GM18867 (cell line): ENCODE data around the gene PTPN14.
A peak's percentile ranks its signal among the peaks of the same experiment; 100 is the strongest.
"Not testable (repeated sequence)": the region's sequence is repeated elsewhere in the genome, so short reads cannot be mapped to it uniquely, and the experiment has no call there.

Source experiments
- ATAC-seq: cut with Tn5 transposase; IDR thresholded peaks from one replicate; pipeline ENCODE4 v1.9.1; 2021; ENCODE audit warnings: mild to moderate bottlenecking, moderate library complexity; ENCODE audit not compliant: unreplicated experiment

The PTPN14 gene

DNA sequence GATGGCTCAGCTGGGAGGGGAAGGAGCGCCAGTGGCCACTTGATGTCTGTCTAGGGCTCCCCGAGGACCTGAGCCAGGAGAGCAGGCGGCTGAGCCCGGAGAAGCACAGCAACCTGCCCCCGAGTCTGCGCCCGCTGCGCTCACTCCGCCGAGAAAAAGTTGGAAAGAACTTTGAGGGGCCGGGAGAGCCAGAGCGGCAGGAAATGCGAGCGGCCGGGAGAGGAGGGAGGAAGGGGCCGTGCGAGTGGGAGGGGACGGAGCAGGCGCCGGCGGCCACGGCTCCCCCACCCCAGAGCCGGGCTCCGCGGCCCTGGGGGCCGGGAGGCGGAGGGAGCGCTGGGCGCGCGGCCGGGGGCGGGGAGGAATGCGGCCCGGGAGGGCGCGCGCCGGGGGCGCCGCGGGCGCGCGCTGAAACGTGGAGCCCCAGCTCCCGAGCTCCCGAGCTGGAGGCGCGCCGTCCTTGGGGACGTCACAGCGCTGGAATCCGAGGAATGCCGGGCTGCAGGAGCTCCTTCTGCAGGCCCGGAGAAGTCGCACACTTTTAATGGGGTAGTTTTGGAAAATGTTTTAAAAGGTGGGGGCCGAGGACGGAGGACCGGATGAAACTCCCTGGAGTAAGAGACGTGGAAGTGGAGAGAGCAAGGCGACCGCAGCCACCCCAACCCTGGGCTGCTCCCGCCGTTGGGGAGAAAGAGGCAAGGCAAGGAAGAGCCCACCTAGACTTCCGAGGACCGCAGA lies at the start of gene PTPN14:
Gene PTPN14 (minus strand): TSS at position 167 of the 738 bp plus-strand sequence. CDS start 86,799 bp downstream, outside the sequence.
- ATAC-seq = no peak

DNA sequence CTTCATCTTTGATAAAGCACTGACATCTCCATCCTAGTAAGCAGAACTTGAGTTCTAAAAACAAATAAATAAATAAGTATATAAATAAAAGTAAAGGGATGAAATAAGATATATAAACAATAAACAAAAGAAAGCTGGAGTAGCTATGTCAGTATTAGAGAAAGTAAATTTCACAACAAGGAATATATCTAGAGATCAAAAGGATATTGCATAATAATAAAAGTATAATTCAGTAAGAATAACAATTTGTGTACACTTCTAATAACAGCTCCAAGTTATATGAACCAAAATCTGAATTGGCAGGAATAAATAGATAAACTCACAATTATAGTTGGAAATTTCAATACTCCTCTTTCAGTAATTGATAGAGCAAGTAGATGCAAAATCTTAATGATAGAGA lies 41.8 kb upstream of the PTPN14 start:
- ATAC-seq = no peak

DNA sequence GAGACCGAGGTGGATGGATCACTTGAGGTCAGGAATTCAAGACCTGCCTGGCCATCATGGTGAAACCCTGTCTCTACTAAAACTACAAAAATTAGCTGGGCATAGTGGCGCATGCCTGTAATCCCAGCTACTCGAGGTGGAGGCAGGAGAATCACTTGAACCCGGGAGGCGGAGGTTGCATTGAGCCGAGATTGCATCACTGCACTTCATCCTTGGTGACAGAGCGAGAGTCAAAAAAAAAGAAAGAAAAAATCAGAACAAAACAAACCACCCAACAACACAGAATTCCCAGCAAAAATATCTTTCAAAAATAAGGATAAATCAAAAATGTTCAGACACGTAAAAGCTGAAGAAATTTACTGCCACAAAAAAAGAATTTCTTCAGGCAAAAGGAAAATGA lies 40.5 kb upstream of the PTPN14 start:
- not testable (repeated sequence) for ATAC-seq

DNA sequence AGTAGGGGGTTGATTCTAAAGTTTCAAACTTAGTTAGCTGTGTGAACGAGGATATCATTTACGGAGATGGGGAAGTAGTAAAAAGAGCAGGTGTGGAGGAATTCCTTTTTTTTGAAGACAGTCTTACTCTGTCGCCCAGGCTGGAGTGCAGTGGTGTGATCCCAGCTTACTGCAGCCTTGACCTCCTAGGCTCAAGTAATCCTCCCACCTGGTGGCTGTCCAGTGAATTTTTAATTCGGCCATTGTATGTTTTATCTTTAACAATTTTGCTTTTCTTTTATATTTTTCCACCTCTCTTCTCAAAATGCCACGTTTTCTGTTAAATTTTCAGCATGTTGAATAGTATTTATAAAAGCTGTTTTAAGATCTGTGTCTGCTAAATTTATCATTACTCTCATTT lies 39.3 kb upstream of the PTPN14 start:
- ATAC-seq = no peak

DNA sequence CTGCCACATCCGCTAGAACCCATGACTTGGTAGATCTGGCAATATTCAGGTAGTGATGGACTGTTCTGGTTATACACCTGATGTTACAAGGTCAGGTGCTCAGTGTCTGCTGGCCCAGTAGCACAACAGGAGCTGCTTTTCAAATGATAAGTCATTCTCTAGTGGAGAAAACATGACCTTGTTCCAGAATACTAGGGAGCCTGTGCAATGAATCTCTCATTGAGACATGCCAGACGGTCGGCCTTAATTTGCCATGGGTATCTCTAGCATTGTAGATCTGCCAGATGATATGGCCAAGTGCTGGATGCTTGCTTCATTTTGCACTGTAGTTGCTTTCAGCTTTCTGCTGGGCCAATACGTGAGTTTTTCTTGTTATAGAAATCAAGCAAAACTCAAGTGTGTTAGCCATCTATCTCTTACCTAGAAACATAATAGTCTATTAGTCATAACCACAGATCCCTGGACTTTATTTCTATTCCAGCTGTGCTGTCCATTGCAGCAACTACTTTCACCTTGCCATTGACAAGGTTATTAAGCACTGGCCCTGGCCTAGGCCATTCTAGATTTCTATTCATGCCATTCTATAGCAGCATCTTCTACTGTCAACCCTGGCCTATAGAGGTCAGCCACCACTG lies 37.7 kb upstream of the PTPN14 start:
- no peak for ATAC-seq

DNA sequence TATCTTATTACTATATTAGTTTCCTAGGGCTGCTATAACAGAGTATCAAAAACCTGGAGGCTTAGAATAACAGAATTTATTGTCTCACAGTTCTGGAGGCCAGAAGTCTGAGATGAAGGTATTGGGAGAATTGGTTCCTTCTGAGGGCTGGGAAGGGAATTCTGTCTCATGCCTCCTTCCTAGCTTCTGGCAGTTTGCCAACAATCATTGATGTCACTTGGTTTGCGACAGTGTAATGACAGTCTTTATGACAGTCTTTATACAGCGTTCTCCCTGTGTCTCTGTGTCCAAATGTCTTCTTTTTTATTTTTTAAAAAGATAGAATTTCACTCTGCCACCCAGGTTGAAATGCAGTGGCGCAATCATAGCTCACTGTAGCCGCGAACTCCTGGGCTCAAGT lies 35.8 kb upstream of the PTPN14 start:
- no peak for ATAC-seq

DNA sequence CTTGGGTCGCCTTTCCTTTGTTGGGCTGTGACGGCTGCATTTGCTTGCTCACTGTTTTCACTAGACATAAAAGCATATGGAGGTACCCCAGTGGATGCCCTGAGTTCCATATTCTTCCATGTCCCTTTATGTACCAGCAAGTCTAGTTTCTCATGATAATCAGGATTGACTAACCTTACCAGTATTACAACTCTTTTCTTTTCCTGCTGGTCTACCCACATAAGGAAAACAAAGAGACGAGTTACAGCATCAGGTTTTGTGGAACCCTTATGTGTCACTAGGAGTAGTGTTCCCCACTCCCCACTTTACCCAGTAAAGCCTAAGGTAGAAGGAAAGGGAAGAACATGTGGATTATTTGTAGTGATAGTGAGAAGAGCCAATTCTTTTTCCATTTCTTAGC lies 35.2 kb upstream of the PTPN14 start:
- ATAC-seq = no peak

DNA sequence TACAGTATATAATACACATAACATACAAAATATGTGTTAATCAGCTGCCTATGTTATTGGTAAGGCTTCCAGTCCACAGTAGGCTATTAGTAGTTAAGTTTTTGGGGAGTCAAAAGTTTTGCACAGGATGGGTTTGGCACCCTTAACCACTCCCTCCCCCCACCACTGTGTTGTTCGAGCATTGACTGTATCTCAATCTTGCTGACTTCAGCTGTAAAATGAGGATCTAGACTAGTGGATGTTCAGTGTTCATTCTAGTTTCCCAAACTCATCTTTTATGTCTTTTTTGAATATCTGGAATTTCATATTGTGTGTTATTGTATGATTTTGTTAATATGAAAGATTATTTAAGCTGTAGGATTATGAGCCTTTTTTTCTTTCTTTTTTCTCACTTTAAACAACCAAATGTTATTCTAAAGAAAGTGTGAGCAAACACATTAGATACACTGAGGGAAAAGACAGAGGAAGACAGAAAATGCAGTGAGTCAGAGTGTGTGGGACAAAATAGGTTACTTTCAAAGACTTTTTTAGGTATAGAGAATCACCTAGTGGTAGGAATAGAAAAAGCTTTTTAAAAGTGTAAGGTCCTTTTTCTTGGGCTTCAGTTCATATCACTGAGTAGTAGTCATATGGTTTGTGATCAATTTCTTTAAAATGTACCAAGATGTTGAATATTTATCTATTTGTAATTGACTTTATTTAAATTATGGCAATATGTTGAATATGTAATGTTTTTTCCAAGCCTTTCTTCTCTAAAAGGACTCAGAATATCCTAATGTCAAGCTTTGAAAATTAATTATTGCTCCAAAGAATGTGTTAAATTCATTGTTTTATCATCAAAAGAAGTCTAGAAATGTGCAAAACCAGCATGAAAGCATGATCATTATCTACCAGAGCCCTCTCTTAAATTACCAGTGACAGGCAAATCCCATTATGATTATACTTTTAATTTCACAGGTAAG lies 33.7 kb upstream of the PTPN14 start:
- ATAC-seq = peak; percentile 89

DNA sequence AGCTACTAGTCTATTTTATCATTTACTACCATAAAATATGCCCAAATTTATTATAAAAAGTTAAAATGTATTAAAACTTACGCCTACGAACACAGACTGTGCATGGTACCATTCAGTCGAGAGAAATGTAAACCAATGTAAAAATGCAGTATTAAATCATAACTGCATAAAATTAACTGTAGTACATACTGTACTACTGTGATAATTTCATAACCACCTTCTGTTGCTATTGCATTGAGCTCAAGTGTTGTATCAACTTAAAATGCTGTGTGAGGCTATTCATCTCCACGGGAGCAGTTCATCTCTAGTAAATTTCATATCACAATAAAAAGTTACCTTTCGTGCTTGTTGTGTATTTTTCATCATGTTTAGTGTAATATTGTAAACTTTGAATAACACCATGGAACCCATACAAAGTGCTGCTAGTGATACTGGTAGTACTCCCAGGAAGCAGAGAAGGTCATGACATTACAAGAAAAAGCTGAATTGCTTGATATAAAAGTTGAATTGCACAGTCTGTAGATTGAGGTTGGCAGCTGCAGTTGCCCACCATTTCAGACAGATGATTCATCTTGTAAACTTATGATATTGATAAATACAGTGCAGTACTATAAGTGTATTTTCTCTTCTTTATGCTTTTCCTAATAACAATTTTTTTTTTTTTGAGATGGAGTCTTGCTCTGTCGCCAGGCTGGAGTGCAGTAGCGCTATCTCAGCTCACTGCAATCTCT lies 32.6 kb upstream of the PTPN14 start:
- ATAC-seq = no peak

DNA sequence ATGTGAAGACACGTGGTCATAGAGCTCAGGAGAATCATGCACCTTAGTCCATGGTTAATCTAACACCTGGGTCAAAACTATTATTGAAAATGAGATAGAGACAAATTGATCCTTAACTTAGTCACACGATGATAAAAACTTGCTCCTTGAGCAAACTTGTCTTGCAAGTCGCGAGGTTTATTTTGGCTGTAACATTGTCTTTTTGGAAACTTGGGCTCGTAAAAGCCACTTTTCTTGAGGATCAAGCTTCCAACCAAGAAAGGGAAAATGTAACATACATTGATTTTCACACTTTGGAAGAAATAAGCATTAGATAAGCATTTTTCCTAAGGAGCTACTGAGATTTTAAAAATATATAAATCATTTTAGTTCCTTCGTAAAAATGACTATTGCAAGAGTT lies 31.7 kb upstream of the PTPN14 start:
- no peak for ATAC-seq

DNA sequence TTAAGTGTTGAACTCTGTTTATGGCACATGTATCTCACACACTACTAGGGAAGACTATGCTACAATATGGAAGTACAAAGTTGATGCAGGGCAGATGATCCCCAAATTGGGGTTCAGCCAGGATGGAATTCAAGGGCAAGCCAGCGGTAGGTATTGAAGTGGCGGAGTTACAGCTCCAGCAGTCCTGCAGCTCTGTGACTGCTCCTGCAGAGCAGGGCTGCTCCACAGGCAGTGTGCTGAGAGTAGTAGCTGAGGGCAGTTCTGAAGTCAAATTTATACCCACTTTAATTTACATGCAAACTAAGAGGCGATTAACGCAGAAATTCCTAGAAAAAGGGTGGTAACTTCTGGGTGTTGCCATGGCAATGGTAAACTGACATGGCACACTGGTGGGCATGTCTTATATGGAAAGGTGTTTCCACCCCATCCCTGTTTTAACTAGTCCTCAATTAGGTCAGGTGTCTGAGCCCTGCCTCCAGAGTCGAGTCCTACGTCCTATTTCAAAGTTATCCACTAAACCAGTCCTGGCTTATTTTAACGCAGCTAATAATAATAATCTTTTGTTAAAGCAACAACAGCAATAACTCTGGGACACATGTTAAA lies 31.0 kb upstream of the PTPN14 start:
- ATAC-seq = no peak

DNA sequence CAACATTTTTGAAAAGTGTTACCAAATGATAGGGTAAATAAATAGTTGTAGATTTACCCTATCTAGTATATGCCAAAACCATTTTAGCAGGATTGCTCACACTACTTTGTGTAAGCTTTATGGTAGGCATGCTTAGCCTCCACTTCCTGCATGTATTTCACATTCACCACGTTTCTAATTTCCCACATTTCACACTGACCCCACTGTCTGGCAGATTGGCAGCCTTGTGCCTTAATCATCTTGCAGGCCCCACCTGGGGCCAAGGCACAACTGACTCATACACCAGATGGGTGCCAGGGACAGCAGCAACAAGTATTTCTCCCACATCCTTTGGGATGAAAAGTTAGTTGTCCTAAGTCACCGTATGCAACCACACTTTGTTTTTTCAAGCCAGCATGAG lies 30.4 kb upstream of the PTPN14 start:
- ATAC-seq = no peak

DNA sequence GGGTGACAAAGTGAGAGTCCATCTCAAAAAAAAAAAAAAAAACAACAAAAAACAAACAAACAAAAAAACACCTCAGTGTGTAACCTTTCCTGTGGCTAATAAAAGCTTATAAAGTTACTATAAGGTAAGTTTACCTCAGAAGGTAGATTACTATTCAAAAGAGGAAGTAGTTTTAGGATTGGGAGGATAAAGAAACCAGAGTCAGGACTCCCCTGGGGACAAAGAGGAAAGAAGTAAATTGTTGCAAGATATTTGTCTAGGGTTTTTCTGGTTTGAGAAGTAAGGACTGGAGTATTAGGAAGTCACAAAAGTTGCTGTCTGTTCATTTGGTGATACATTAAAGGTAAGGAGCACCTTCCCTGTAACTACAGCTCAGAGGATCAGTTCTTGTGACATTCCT lies 27.8 kb upstream of the PTPN14 start:
- ATAC-seq = no peak

DNA sequence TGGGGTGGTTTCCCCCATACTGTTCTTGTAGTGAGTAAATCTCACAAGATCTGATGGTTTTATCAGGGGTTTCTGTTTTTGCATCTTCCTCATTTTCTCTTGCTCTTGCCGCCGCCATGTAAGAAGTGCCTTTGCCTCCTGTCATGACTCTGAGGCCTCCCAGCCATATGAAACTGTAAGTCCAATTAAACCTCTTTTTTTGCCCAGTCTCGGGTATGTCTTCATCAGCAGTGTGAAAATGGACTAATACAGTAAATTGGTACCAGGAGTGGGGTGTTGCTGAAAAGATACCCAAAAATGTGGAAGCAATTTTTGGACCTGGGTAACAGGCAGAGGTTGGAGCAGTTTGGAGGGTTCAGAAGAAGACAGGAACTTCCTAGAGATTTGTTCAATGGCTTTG lies 24.7 kb upstream of the PTPN14 start:
- not testable (repeated sequence) for ATAC-seq

DNA sequence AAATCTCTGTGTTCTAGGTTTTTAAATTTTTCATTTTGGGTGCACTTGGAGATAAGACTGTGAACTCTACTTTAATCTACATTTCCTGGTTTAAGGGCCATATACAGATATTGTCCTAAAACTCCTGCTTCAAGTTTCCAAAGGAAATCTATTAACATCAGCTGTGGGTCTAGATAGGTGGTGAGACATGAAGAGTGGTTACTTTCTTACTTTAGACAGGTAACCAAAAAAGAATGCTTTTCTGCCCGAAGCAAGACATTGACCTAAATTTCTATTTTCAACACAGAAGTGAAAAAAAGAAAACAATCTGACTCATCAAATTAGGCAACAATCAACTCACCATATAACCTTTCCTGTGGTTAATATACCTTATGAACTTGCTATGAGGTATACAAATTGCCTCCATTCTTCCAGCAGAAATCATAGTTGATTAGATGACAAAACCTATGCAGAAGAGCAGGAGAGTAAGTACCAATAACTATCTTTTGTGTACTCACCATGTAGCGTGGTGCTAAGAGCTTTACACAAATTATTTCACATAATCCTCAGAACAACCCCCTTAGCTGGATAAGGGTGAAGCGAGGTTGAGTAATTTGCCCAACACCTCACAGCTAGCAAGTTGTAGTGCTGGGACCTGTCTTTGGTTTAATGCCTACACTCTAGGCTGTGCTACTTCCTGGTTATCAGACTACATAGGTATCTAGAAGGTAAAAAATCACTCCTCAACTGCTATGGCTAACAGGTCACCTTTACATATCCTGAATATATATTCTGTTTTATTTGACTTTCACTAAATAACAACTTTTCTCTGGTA lies 23.4 kb upstream of the PTPN14 start:
- no peak for ATAC-seq

DNA sequence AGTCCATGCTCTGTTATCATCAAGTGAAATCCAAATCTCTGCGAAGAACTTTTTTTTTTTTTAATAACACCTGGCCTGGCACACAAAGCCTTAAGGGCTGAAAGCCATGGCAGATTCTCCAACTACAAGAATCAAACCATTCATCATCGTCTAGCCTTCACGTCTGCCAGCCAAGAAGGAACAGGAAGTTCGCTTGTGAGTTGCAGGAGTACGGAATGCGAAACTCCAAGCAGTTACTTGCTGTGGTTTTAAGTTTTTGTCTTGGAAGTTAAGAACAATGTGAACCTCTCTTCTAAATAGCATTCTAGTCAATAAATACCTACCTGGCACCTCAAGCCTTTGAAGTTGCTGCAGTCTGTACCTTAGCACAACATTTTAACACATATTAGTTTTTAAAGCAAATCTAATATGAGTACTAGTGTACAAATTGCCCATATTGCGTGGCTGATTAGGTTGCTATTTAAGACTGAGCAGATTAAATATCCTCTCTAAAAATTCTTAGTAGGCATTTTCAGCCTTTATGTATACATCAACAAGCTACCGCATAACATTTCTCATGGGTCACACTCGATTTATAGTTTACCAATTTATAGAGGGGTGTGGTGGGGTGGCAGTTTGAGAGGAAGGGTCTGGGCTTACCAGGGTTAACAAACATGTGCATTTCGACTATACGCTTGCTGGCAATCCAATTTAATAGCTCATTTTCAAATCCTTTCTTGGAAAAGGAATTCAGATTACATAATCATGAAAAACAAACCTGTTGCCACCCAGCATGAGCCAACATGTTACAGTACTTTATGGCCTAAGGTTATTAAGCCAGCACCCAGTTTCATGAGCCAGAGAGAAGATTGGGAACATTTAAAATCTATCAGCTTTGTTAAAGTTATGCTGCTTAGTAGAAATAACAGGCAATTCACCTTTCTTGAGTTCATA lies 22.2 kb upstream of the PTPN14 start:
- no peak for ATAC-seq

DNA sequence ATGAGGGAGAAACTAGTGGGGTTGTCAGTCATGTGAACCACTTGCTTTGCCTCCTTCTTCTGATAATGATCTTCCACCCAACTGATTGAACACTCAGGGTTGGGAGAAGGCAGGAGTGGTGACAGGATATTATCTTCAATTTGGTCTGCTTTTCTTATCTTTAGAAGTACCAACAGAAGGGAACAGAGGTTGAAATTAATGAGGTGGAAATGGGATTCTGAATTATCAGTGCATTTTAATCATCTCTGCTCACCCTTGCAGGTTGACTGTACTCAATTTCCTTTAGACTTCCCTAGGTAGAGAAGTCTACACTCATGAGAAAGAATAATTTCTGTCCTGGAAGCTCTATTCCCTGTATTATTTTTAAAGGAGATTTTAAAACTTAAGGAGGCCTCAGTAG lies 19.9 kb upstream of the PTPN14 start:
- ATAC-seq = no peak

DNA sequence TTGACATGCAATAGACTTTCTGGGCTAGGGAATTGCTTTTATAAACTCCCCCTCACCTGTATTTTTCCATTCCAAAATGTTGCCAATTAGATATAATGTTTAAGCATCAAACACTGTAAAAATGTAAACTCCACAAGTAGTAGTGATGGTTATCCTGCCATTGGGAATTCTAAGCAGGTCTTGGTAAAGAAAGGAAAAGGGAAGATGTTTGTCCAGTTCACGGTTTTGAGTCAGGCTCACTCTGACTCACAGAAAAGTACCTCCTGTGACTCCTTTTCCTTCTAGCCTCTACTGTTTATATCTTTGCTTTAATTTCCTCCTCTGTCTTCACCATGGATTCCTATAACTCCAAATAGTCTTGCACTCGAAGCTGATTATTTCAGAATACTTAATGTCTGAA lies 19.0 kb upstream of the PTPN14 start:
- no peak for ATAC-seq
